ENCODE measurements around the gene ANO9.
"Not testable (repeated sequence)": the region's sequence is repeated elsewhere in the genome, so short reads cannot be mapped to it uniquely, and the experiment has no call there.

Gene ANO9

DNA sequence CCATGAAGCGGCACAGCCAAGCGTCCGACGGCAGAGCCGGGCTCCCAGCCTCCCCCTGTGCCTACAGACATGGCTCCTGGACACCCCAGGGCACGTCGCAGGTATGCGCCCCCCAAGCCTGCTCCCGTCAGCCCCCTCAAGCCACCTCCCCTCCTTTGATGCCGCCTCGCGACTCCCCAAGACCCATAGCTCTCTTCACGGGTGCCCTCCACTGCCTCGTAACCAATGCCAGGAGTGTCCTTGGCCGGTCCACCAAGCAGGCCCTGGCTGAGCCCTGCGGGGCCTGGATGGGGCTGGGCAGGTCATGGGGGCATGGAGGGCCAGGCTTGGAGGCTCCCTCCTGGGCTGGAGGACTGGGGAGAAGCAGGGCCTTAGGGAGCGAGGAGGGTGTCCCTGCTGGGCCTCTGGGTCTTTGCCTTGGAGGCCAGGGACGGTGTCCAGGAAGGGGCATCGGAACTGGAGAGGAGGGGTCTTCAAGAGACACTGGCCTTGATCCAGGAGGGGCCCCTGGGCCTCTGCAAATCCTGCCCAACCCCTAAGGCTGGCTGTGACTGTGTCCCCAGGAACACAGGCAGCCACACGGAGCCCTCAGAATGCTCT lies 9.2 kb downstream of the ANO9 start:
- DNase-seq = no peak

DNA sequence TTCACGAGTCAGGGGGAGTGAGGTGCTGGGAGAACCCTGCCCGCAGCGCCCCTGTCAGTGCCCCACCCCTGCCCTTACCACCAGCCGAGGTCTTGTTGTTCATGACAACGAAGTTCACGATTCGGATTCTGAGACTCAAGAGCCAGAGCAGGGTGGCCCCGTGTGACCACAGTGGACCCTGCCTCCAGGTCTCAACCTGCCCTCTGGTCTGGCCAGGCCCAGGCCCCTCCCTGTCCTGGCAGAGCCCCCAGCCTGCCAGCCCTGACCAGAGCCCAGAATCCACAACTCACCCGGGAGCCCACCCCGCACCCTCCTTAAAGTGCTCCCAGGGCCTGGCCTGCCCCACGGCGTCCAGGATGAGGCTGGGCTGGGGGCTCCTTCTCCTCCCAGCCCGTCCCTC lies 9.9 kb downstream of the ANO9 start:
- DNase-seq = no peak

DNA sequence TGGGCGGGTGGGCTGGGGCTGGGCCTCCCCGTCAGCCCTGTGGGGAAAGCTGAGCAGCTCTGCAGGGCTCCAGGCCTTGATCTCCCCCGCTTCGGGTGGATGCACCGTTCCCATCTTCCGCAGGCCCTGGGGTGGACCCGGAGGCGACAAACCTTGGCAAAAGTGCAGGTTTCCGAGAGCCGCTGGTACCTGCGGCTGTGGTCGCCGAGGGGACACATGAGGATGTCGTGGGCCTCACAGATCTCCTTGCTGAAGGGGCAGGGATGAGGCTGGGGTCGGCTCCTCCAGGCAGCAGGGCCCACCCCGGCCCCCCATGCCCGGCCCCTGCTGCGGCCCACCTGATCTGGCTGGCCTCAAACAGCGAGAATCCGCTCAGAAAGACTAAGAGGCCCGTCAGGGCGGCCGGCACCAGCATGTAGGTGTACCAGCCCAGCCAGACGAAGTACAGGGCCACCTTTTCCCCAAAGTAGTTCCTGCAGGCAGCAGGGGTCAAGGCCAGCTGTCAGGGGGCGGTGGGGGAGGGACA lies 11.8 kb downstream of the ANO9 start:
- DNase-seq = no peak

DNA sequence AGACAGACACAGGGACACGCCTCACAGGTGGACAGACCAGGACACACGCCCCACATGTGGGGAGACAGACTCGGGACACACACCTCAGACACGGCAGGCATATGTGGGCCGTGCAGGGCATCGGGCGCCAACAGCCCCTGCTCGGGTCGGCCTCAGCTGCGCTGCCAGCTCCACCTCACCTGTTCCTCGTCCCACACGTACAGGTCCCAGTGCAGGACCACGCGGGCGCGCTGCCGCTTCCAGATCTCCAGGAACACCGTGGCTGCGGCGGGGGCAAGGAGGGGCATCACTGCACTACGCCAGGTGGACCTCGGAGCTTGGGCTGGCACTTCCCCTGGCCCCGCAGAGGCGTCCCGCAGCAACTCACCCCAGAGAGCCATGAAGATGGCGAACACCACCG lies 12.4 kb downstream of the ANO9 start:
- DNase-seq = no peak

DNA sequence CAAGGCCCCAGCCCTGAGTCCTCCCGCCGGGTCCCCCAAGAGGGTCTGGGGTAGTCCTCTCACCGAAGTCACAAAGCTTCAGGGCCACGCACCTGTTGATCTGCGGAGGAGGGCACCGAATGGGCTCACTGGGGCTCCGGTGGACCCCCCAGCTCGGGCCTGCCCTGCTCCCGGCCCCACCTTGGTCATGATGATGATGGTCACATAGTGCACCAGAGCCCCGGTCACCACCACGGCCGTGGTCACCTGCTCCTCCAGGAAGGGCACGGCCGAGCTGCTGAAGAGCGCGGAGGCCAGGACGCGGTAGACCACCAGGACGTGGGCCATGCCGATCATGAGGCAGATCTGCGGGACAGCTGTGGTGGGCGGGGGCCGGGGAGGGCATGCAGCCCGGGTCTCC lies 13.5 kb downstream of the ANO9 start:
- DNase-seq = no peak

DNA sequence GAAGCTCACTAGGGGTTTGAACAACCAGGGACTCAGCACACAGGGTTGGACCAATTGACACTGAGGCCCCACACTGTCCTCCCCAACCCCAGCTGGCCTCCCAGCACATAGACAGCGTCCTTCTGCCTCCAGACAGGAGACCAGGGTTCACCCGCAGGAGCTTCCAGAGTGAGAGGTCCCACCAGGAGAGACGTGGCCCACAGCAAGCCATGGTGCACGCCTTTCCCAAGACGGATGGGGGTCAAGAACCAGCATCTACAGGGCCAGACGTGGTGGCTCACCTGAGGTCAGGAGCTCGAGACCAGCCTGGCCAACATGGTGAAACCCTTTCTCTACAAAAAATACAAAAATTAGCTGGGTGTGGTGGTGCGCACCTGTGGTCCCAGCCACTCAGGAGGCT lies 15.0 kb downstream of the ANO9 start:
- DNase-seq = no peak

DNA sequence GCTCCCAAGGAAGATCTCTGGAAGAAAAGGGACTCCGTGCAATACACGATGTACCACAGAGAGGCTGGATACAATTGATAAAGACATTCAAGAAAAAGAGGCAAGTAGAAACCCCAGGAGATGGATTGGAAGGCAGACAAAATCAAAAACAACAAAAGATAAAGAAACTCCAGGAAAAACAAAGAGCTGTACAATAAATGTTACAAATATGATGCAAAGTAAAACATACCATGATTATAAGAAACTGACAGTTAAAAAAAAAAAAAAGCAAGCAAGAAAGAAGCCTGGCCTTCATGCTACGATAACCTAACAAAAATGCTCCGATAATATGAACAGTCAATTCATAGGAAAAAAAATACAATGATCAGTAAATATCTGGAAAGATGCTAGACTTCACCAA lies 16.5 kb downstream of the ANO9 start:
- DNase-seq = no peak

DNA sequence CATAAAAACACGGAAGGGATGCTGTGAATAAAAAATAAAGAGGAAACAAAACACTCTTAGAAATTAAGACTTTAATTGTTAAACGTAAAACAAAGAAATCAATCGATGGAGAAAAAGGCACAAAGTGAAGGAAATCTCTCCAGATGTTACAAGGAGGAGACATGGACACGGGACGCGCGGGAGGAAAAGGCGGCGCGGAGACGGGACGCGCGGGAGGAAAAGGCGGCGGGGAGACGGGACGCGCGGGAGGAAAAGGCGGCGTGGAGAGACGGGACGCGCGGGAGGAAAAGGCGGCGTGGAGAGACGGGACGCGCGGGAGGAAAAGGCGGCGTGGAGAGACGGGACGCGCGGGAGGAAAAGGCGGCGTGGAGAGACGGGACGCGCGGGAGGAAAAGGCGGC lies 17.0 kb downstream of the ANO9 start:
- DNase-seq = not testable (repeated sequence)

DNA sequence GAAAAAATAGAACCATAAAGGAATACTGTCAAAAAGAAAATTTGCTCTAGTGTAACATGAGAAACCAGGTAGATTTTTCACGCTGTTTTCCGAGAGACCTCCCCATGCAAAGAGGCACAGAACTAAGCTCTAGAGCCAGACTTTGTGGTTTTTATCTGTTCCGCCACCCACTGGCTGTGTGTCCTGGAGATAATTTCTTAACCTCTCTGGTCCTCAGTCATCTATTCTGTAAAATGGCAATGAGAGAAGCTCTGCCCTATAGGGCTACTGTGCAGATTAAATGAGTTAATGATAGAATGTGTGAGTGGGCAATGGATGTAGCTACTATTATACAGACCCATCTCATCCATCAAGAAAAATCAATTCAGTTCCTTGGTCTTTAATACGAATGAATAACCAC lies 17.6 kb downstream of the ANO9 start:
- no peak for DNase-seq

DNA sequence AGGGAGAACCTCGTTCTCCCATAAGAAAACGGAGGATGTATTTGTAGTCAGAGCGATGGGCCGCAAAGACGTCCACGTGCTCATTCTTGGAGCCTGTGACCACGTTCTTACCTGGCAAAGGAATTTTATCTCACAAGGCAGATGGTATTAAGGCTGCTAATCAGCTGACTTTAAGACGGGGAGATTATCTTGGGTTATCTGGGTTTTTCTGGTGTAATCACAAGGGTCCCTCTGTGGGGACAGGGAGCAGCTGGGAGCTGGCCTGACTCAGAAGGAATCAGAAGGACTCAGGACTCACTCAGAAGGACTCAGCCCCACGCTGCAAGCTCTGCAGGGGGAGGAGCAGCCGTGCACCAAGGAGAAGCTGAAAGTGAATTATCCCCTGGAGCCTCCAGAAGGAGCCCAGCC lies 19.6 kb downstream of the ANO9 start:
- DNase-seq = no peak

DNA sequence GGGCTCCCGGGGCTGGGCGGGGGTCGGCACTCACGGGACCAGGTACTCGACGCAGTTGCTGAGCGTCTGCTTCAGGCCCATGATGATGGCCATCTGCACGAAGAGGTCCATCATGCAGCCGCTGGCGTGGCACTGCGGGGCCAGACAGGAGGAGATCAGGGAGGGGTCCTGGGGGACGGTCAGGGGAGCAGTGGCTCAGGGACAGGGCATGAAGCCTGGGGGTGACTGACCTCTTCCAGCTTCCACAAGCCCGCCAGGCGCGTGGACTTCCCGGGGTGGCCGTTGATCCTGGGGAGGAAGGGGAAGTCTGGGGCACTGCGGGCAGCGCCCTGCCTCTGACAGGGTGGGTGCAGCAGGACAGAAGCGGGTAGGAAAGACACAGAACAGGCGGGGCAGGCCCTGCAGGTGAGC lies 20.9 kb downstream of the ANO9 start:
- DNase-seq = no peak

DNA sequence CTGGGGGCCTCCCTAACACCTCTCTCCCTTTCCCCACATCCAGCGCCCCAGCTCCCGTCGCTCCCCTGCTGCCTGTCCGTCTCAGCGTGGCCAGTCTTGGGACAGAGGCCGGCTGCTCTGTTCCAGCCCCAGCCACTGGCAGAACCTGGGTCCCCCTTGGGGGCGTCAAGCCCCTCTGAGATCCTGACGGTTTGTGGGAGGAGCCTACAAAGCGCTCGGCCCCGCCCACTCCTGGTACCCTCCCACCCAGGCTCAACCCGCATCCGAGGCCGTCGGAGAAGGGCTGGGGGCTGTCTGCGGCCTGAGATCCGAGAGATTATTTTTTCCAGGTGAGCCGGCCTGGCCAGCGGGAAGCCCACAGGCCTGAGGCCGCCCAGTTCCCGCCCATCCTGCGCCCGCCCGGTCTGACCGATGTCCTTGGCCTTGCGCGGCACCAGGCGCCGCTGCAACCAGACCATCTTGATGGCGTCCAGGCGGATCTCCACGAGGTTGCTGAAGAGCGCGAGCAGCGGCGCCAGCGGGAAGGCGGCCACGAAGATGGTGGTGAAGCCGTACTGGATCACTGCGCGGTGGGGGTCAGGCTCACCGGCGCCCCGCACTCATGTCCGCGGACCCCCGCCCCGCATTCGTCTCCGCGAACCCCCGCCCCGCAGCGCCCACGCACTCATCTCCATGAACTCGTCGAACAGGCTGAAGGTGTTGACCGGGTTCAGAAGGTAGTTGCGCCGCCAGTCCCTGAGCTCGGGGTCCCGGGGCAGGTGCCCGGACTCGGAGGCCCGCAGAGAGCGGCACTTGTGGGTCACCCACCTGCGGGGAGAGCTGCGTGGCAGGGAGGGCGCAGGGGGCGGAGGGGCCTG lies 21.5 kb downstream of the ANO9 start:
- DNase-seq = no peak

DNA sequence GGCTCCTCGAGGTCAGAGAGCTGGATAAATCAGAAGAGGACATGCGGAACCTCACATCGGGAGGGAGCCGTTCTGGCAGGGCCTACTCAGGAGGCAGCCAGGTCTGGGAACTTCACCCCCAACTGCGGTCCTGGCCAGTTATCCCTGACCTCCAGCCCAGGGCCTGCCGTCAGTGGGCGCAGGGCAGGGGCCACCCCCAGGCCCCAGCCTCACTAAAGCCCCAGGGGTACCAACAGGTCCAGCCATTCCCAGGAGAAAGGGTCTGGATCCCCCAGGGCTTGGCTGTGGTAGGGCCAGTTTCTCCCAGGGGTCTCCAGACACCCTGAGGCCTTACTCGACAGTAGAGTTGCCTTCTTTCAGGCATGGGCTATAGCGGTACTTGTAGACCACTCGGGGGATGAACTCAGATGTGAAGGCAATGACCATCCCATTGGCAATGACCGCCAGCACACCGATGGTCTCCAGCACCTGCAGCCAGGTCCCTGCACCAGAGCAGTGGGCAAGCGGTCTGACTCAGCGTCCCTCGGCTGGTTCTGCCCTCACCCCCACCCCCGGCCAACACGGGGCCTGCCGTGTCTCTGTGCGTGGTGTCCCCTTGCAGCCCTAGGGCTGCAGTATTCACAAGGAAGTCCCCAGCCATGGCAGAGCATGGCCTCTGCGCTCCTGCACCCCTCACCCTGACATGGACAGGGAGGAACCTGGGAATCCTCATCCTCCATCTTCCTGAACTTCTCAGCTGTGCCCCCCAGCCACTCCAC lies 22.4 kb downstream of the ANO9 start:
- DNase-seq = no peak

DNA sequence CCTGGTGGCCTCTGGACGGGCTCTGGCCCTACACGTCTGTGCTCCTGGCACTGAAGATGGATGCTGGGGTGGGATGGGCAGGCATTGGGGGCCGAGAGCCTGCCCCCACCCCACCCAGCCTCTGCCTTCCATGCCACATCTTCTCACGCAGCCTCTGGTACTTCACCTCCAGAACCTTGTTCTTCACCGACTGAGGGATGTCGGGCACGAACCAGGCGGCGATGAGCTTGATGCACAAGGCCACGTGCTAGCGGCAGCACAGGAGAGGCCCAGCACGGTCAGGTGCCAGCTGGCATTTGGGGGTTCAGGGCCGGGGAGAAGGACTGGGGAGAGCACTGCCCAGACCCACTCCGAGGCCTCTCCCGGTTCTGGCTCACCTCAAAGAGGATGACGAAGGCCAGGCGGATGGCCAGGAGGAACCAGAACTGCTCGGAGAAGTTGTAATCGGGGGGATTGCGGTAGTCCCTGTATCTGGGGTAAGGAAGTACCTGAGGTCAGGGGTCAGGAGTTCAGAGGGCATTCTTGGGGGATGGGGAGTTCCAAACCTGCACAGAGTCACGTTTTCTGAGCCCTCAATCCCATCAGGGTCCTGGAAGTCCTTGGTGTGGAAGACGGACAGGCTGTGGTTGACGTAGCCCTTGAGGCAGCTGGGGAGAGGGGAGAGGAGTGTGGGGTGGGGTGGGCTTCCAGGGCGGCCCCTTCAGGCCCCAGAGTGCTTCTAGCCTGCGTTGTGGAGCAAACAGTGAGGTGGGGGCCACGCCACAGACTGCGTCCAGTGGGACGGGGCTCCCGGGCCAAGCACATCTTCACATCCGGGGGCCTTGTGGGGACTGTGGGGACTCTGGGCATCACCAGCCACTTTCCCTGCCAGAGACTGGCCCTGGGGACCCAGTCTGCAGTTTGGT lies 23.2 kb downstream of the ANO9 start:
- no peak for DNase-seq

DNA sequence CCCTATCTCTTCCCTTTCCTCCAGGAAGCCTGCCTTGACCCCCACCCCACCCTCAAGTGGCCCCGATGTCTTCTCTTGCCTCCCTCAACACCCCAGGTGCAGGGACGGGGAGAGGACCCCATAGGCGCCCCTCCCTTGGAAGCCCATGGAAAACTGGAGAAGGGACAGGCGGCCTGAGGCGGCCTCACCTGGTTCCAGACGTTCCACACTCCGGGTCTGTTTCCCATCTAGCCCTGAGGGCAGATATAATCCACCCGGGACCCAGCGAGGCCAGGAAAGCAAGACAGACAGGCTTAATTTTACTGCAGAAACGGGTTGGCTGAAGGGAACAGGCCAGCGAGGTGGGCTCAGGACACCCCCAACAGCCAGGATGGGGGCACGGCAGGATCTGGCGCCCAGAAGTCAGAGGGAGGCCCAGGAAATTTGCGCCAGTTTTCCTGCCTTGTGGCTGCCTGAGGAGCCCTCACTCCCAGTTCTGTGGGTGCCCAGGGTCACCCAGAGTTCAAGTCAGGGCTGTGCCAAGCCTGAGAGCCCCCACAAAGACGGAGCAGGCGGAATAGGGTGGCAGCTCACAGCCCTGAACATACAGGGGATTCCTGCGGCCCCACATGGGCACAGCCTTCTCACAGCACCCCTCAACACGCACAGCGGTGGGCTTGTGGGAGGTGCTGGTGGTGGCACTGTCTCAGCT lies 24.0 kb downstream of the ANO9 start:
- no peak for DNase-seq

DNA sequence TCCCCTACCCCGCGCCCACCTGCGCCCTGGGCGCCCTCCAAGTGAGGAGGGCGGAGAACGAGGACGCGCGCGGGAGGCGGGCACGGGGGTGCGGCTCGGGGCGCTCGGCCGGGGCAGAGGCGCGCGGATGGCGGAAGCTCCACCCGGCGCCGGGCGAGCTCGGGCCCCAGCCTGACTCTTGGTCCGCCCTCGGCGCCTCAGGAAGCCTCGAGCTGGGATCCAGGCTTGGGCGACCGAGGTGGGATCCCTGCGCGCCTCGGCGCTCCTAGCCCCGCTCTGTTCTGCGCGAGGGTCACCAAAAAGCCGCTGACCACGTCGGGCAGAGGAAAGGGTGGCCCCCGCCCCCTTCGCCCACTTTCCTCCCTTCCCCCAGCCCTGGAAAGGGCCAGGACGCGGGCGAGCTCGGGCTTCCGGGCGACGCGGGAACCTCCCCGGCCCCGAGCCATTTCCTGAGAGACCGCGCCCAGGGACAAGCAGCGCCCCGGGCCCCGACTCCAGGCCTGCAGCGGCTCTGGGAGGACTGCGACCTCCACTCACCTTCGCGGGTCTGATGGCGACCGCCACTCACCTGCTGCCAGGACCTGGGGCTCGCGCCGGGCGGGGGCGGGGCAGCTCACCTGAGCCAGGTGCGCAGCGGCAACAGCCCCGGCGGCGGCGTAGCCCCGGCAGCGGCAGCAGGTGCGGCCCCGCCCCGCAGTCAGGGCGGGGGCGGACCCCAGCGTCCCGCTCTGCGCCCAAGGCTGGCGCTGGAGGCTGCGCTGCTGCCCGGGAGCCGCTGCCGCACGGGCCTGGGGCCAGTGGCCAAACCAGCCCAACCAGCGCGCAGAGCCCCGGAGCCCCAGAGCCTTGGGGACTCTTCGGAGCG lies 24.8 kb downstream of the ANO9 start:
- DNase-seq = peak in 1 of 2 experiments; percentile 46

DNA sequence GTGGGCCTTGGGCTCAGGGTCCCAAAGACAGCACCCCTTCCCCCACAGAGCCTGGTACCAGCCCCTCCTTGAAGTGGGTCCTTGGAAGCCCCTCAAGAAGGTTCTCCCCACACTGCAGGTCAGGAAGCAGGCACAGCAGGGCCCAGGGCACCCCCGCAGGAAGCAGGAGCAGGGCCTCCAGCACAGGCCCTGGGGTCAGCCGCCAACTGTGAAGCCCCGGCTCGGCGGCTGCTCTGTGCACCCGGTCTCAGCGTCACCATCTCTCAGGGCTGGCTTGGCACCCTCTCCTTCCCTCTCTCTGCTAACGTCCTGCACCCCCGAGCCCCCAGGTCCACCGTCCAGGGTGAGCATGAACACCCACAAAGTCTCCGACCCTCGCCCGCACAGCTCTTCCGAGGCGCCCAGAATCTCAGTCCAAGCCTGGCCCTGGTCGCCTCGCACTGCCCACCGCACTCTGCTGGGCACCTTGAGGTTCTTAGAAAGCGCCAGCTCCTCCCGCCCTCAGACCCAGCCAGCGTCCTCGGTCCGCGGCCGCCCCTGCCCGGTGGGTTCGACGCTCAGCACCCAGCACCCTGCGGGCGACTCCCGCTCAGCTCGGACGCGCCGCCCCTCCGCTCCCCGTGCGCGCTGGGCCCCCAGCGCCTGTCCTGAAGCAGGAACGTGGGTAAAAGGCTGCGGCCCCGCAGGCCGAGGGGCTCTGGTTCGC lies 25.6 kb downstream of the ANO9 start:
- DNase-seq = no peak

DNA sequence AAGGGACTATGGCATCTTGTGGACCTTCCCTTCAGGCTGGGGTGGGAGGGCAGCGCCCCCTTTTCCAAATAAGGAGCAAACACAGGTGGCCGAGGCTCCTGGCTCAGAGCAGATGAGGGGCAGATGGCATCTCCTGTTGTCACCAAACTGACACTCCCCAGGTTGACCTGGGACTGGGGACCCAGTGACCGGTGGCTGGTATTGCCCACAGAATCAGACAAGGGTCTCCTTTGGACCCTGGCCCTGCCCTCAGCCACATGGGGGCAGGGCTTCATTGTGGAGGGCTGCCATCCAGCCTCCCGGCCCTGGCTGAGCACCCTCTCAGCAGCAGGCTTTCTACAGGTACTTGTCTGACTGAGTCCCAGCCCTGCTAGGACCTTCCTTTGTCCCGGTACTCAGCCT lies 26.2 kb downstream of the ANO9 start:
- DNase-seq = no peak

DNA sequence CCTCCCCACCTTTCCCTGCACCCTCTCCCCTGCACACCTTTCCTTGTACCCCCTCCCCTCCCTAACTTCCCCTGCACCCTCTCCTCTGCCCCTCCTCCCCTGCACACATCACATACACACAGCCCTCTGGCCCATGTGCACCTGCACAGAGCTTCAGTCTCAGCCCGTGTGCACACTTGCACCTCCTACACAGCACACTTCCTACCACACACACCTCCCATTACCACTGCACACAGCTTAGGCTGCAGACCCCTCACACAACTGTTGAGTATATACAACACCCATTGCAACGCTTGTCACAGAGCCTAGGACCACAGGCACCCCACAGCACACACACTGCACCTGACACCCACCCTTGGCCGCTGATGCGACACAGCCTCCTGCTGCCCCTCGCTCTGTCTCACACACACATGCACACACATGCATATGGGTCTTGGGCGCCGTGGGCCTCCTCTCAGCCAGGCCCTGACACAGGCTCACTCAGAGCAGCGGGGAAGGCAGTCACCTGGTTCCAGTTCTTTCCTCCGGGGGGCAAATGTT lies 27.4 kb downstream of the ANO9 start:
- DNase-seq = no peak

All from stimulated activated CD4-positive, alpha-beta T cell treated with anti-CD3 and anti-CD28 coated beads, Interleukin-4, amount 100 ng/mL, for 4 hours (primary cell).